Keratinocyte (primary cell): ENCODE data around the gene RPS16.

ENCODE experiments used
- CTCF ChIP-seq, 3 experiments: IDR thresholded peaks in 1 of 3; conservative IDR thresholded peaks in 1 of 3; optimal IDR thresholded peaks in 1 of 3; 2 replicates in 2 of 3; 3 replicates in 1 of 3; pipeline versions ENCODE3 to v1.5.1; 2011; ENCODE audit warnings: low read length in 3 of 3, mild to moderate bottlenecking in 3 of 3, moderate library complexity in 2 of 3, control low read depth in 1 of 3, inconsistent platforms in 1 of 3; ENCODE audit not compliant: insufficient read depth in 2 of 3; ENCODE audit errors: extremely low read depth in 1 of 3
- EZH2 ChIP-seq: IDR thresholded peaks from one replicate; pipeline ENCODE4 v1.6.1; 2012; ENCODE audit warnings: inconsistent platforms, mild to moderate bottlenecking, low read length, moderate library complexity

GRCh38 chr19:39426170-39426569 is 9.6 kb downstream of the RPS16 start:
- TF ChIP-seq CTCF (optimal IDR thresholded peaks at IDR 0.05 in 1 of 3, IDR thresholded peaks at IDR 0.05 in 1 of 3, conservative IDR thresholded peaks at IDR 0.05 in 1 of 3; ENCODE audit: extremely low read depth in 1 of 3, insufficient read depth in 2 of 3, low read length in 3 of 3), result no peak
- TF ChIP-seq EZH2, result no peak
